ENCODE data around the gene TMEM255B. TPM values are rescaled to one million over a fixed set of nuclear protein-coding genes. Genes with fewer than 3 reads are reported as not detected.

Gene TMEM255B
- total and polyA plus RNA-seq, 2 of the 4 experiments (the other 2 are of a cell fraction), result 0.36 to 0.94 TPM

GRCh38 chr13:113732961-113733950 is 25.8 kb upstream of the TMEM255B start (continued):
- TF ChIP-seq CEBPB (IDR thresholded peaks at IDR 0.05; ENCODE audit: low read depth, low read length), result no peak
- TF ChIP-seq CHD1 (IDR thresholded peaks at IDR 0.05; ENCODE audit: low read depth, low read length), result no peak

- Histone ChIP-seq H3K4me3 (ENCODE audit: insufficient read depth, low read depth, low read length) (no peak overlapping the region), H2AK5ac (ENCODE audit: low read depth, low read length) (no peak overlapping the region), H4K5ac (ENCODE audit: low read depth, low read length) (no peak overlapping the region), H2BK120ac (ENCODE audit: low read depth, low read length) (no peak overlapping the region), H3K14ac (replicated peaks; ENCODE audit: low read depth, low read length) (no peak overlapping the region), H3K9me1 (ENCODE audit: insufficient read depth, low read length) (peaks cover 6% of the 10 kb centered on the region; the same call in 1 of the 2 replicates), H4K20me1 (ENCODE audit: insufficient read depth, low read length) (0 out of 2 replicates have a peak, but pooled peaks cover 4% of the 10 kb centered on the region), H3K9ac (ENCODE audit: low read depth, low read length) (no peak overlapping the region), H3K36me3 (ENCODE audit: control insufficient read depth, insufficient read depth, low read length) (no peaks in the 10 kb centered on the region), H4K91ac (ENCODE audit: insufficient read depth, low read depth, low read length) (no peak overlapping the region), H3K79me1 (ENCODE audit: low read depth in 1 of 2, low read length in 2 of 2) (no peaks in the 10 kb centered on the region), H3K4ac (ENCODE audit: low read depth, low read length) (no peak overlapping the region), H3K18ac (ENCODE audit: low read depth, low read length) (no peak overlapping the region), H3K56ac (ENCODE audit: extremely low read depth, insufficient read depth, low read length) (no peak overlapping the region), H3K4me1 (ENCODE audit: control insufficient read depth, insufficient read depth, low read length) (no peaks in the 10 kb centered on the region; the same call in 1 of the 2 replicates), H2AFZ (replicated peaks; ENCODE audit: low read length, poor library complexity) (no peak overlapping the region), H3K27ac (ENCODE audit: insufficient read depth, low read length) (no peak overlapping the region), H2BK20ac (ENCODE audit: low read depth, low read length) (no peak overlapping the region), H3K23ac (ENCODE audit: low read depth, low read length) (no peak overlapping the region), H2BK15ac (ENCODE audit: low read depth, low read length) (no peak overlapping the region), H3K27me3 (ENCODE audit: control insufficient read depth, insufficient read depth, low read length) (peaks cover 43% of the 10 kb centered on the region), H2BK5ac (ENCODE audit: low read depth, low read length, poor library complexity, severe bottlenecking) (no peak overlapping the region), H4K8ac (ENCODE audit: low read depth in 2 of 2, low read length in 2 of 2) (no peak overlapping the region), H3K9me3 (ENCODE audit: control insufficient read depth, insufficient read depth, low read length) (no peaks in the 10 kb centered on the region), H3K4me2 (ENCODE audit: low read depth, low read length) (no peak overlapping the region), H2AK9ac (replicated peaks; ENCODE audit: low read depth, low read length, poor library complexity) (no peak overlapping the region)
- in situ Hi-C loops (cut with MboI; ENCODE audit: low sequenced_read_pairs), result no loop called here
- no TSS peak for BruUV-seq (replicated peaks)
- CTCF ChIA-PET, result no interaction called here
- POLR2A ChIA-PET (ENCODE audit: unreplicated experiment), result no interaction called here
- dilution Hi-C loops (cut with HindIII; ENCODE audit: low sequenced_read_pairs, unreplicated experiment), result no loop called here
- ATAC-seq (ENCODE audit: low read depth) (no peak), DNase-seq (no peak)
- intact Hi-C loops (cut with micrococcal nuclease), result no loop called here
- WGBS, 2 experiments (ENCODE audit: extremely low coverage in 2 of 2, insufficient read length in 1 of 2), result 71% methylated on average over 18 of the region's 26 CpGs; no CpG with 5 or more reads in 1 of the 2 experiments
- TF ChIP-seq FOS (IDR thresholded peaks at IDR 0.05; ENCODE audit: low read depth, low read length) (no peak), MXI1 (IDR thresholded peaks at IDR 0.05; ENCODE audit: borderline replicate concordance, low read depth, low read length) (no peak), RCOR1 (IDR thresholded peaks at IDR 0.05; ENCODE audit: insufficient replicate concordance, low read length) (no peak), CHD1 (IDR thresholded peaks at IDR 0.05; ENCODE audit: low read depth, low read length) (no peak), POLR2A (IDR thresholded peaks at IDR 0.05; ENCODE audit: low read depth, low read length) (no peak), SMC3 (IDR thresholded peaks at IDR 0.05; ENCODE audit: low read depth, low read length) (no peak), MAZ (IDR thresholded peaks at IDR 0.05; ENCODE audit: borderline replicate concordance, low read depth, low read length) (no peak), MAFK (IDR thresholded peaks at IDR 0.05; ENCODE audit: low read depth, low read length) (no peak), NFE2L2 (IDR thresholded peaks at IDR 0.05; ENCODE audit: low read depth, low read length) (no peak), RAD21 (IDR thresholded peaks at IDR 0.05; ENCODE audit: low read length) (no peak), ELK1 (IDR thresholded peaks at IDR 0.05; ENCODE audit: borderline replicate concordance, low read depth, low read length) (no peak)
Measured at GRCh38 chr13:113734099-113734825, 24.8 kb upstream of the TMEM255B start.

Data from IMR-90 (cell line).